WERI-Rb-1 (cell line): ENCODE results near the gene BMP6.

Experiments used
- DNase-seq: peaks from one replicate; pipeline ENCODE4 v3.0.0-alpha.2; 2020
- H3K27ac ChIP-seq: fragments of 250-450 bp; sonication (Bioruptor Pico); 2 replicates; pipeline ENCODE4 v1.5.1; 2020; ENCODE audit warnings: mild to moderate bottlenecking, moderate library complexity
- H3K27me3 ChIP-seq: fragments of 250-450 bp; sonication (Bioruptor Pico); 2 replicates; pipeline ENCODE4 v1.5.1; 2021; ENCODE audit warnings: mild to moderate bottlenecking, low read depth, moderate library complexity; ENCODE audit not compliant: insufficient read depth, severe bottlenecking
- H3K36me3 ChIP-seq: fragments of 250-450 bp; sonication (Bioruptor Pico); 2 replicates; pipeline ENCODE4 v1.5.1; 2020; ENCODE audit warnings: mild to moderate bottlenecking, moderate library complexity
- H3K4me3 ChIP-seq: 2 replicates; pipeline ENCODE4 v1.5.1; 2011; ENCODE audit warnings: low read depth, mild to moderate bottlenecking, control low read depth, low read length
- H3K9me3 ChIP-seq: fragments of 250-450 bp; sonication (Bioruptor Pico); 2 replicates; pipeline ENCODE4 v1.5.1; 2021; ENCODE audit warnings: mild to moderate bottlenecking, moderate library complexity; ENCODE audit not compliant: severe bottlenecking
- TF ChIP-seq, protein P1 (sequence below): IDR thresholded peaks from 2 replicates; pipeline ENCODE4 v1.5.1; 2011; ENCODE audit warnings: low read depth, mild to moderate bottlenecking, control low read depth, inconsistent platforms, low read length

The BMP6 gene

GRCh38 chr6:7731294-7731693 lies 5.4 kb downstream of the BMP6 start:
- TF ChIP-seq, protein P1, sequence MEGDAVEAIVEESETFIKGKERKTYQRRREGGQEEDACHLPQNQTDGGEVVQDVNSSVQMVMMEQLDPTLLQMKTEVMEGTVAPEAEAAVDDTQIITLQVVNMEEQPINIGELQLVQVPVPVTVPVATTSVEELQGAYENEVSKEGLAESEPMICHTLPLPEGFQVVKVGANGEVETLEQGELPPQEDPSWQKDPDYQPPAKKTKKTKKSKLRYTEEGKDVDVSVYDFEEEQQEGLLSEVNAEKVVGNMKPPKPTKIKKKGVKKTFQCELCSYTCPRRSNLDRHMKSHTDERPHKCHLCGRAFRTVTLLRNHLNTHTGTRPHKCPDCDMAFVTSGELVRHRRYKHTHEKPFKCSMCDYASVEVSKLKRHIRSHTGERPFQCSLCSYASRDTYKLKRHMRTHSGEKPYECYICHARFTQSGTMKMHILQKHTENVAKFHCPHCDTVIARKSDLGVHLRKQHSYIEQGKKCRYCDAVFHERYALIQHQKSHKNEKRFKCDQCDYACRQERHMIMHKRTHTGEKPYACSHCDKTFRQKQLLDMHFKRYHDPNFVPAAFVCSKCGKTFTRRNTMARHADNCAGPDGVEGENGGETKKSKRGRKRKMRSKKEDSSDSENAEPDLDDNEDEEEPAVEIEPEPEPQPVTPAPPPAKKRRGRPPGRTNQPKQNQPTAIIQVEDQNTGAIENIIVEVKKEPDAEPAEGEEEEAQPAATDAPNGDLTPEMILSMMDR = no peak
- H3K36me3 ChIP-seq = no peaks in the 10 kb centered on the region
- no peak overlapping the region for H3K27ac ChIP-seq
- no peak for DNase-seq
- no peak overlapping the region for H3K4me3 ChIP-seq
- H3K9me3 ChIP-seq = no peaks in the 10 kb centered on the region
- H3K27me3 ChIP-seq = peaks cover 67% of the 10 kb centered on the region

DNA sequence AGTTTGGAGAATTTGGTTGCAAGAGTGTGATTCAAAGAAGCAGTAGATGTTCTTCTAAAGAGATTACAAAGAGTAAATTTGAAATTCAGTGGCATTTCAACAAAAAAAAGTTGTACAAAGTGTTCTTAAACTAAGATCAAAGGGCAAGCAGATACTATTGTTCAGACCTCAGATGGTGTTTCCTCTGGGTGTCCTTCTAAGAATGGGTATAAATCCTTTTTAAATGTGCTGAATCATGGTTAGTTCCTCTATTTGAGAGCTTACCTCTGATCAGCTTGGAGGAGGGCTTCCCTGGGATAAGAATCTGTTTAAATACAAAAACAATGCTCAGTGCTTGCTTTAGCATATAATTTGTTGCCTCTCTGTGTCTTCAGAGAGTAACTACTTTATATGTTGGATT lies 6.3 kb downstream of the BMP6 start:
- Histone ChIP-seq H3K9me3 (no peaks in the 10 kb centered on the region), H3K27me3 (peaks cover 66% of the 10 kb centered on the region), H3K36me3 (no peaks in the 10 kb centered on the region), H3K27ac (no peak overlapping the region), H3K4me3 (no peak overlapping the region)
- TF ChIP-seq, protein P1 = no peak
- DNase-seq = no peak

GRCh38 chr6:7734707-7735383 lies 8.9 kb downstream of the BMP6 start:
- H3K36me3 ChIP-seq = no peaks in the 10 kb centered on the region
- TF ChIP-seq, protein P1 = no peak
- peaks cover 42% of the 10 kb centered on the region for H3K27me3 ChIP-seq
- DNase-seq = no peak
- no peaks in the 10 kb centered on the region for H3K9me3 ChIP-seq
- no peak overlapping the region for H3K4me3 ChIP-seq
- H3K27ac ChIP-seq = no peak overlapping the region

DNA sequence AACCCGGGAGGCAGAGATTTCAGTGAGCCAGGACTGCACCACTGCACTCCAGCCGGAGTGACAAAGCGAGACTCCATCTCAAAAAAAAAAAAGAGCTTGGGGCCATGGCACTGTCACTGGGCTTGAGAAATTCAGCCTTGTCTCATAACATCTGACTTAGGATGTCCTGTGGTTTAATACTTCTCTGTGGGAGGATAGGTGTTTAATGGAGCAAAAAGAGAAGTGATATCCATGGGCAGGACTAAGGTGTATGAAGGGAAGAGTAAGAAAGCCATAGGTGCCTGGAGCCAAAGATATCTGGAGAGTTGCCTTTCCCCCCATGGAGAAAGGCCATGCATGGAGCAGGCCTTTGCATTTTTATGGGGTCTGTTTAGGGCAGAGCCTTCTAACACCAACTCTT lies 11.2 kb downstream of the BMP6 start:
- DNase-seq = no peak
- Histone ChIP-seq H3K27ac (no peak overlapping the region), H3K9me3 (no peaks in the 10 kb centered on the region), H3K4me3 (no peak overlapping the region), H3K27me3 (peaks cover 32% of the 10 kb centered on the region), H3K36me3 (no peaks in the 10 kb centered on the region)
- TF ChIP-seq, protein P1 = no peak

DNA sequence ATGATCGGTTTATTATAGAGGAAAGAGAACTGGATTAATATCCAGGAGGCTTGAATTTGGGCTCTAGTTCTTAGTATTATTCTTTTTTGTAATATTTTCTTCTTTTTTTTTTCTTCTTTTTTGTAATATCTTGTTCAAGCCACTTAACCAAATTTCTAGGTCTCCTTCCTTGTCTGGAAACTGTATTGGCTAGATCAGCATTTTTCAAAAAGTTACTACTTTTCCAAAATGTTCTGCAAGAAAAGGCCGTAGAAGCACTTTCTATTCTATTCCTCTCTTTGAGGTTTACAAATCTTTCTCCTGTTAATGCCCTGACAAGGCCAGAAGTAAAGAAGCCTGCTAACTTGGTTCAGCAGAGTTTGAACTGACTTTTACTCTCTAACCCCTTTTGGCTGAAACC lies 12.0 kb downstream of the BMP6 start:
- H3K9me3 ChIP-seq = no peaks in the 10 kb centered on the region
- no peak overlapping the region for H3K27ac ChIP-seq
- H3K4me3 ChIP-seq = no peak overlapping the region
- no peaks in the 10 kb centered on the region for H3K36me3 ChIP-seq
- DNase-seq = no peak
- peaks cover 38% of the 10 kb centered on the region for H3K27me3 ChIP-seq
- TF ChIP-seq, protein P1 = no peak

- no peak for DNase-seq
- Histone ChIP-seq H3K4me3 (no peak overlapping the region), H3K36me3 (no peaks in the 10 kb centered on the region), H3K27me3 (peaks cover 24% of the 10 kb centered on the region), H3K27ac (no peak overlapping the region), H3K9me3 (no peaks in the 10 kb centered on the region)
- TF ChIP-seq, protein P1 = no peak
Observed at GRCh38 chr6:7742223-7742785, 16.4 kb downstream of the BMP6 start.
